ENCODE data around the gene KCNIP2.

- TF ChIP-seq, protein P1, sequence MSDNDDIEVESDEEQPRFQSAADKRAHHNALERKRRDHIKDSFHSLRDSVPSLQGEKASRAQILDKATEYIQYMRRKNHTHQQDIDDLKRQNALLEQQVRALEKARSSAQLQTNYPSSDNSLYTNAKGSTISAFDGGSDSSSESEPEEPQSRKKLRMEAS (IDR thresholded peaks at IDR 0.05): no peak
- TF ChIP-seq TAF1 (conservative IDR thresholded peaks at IDR 0.05): no peak
- TF ChIP-seq, protein P2, sequence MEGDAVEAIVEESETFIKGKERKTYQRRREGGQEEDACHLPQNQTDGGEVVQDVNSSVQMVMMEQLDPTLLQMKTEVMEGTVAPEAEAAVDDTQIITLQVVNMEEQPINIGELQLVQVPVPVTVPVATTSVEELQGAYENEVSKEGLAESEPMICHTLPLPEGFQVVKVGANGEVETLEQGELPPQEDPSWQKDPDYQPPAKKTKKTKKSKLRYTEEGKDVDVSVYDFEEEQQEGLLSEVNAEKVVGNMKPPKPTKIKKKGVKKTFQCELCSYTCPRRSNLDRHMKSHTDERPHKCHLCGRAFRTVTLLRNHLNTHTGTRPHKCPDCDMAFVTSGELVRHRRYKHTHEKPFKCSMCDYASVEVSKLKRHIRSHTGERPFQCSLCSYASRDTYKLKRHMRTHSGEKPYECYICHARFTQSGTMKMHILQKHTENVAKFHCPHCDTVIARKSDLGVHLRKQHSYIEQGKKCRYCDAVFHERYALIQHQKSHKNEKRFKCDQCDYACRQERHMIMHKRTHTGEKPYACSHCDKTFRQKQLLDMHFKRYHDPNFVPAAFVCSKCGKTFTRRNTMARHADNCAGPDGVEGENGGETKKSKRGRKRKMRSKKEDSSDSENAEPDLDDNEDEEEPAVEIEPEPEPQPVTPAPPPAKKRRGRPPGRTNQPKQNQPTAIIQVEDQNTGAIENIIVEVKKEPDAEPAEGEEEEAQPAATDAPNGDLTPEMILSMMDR (IDR thresholded peaks at IDR 0.05; ENCODE audit: low read depth, low read length, missing input control): no peak
- TF ChIP-seq FOXA1 (IDR thresholded peaks at IDR 0.05): no peak
- TF ChIP-seq, protein P3, sequence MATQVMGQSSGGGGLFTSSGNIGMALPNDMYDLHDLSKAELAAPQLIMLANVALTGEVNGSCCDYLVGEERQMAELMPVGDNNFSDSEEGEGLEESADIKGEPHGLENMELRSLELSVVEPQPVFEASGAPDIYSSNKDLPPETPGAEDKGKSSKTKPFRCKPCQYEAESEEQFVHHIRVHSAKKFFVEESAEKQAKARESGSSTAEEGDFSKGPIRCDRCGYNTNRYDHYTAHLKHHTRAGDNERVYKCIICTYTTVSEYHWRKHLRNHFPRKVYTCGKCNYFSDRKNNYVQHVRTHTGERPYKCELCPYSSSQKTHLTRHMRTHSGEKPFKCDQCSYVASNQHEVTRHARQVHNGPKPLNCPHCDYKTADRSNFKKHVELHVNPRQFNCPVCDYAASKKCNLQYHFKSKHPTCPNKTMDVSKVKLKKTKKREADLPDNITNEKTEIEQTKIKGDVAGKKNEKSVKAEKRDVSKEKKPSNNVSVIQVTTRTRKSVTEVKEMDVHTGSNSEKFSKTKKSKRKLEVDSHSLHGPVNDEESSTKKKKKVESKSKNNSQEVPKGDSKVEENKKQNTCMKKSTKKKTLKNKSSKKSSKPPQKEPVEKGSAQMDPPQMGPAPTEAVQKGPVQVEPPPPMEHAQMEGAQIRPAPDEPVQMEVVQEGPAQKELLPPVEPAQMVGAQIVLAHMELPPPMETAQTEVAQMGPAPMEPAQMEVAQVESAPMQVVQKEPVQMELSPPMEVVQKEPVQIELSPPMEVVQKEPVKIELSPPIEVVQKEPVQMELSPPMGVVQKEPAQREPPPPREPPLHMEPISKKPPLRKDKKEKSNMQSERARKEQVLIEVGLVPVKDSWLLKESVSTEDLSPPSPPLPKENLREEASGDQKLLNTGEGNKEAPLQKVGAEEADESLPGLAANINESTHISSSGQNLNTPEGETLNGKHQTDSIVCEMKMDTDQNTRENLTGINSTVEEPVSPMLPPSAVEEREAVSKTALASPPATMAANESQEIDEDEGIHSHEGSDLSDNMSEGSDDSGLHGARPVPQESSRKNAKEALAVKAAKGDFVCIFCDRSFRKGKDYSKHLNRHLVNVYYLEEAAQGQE (IDR thresholded peaks at IDR 0.05): no peak
- TF ChIP-seq ATF3 (IDR thresholded peaks at IDR 0.05): no peak
- peak; percentile 29 to 54 for TF ChIP-seq HNF4A (conservative IDR thresholded peaks at IDR 0.05)
Measured at GRCh38 chr10:101816913-101817336, 26.7 kb downstream of the KCNIP2 start.

Measured in liver (tissue), 3 donors.